GM21390 (cell line): Measurements from ENCODE around the gene TMEM61.

ENCODE experiments used
- ATAC-seq: cut with Tn5 transposase; IDR thresholded peaks from one replicate; pipeline ENCODE4 v1.9.1; 2021; ENCODE audit not compliant: unreplicated experiment

Gene TMEM61

DNA sequence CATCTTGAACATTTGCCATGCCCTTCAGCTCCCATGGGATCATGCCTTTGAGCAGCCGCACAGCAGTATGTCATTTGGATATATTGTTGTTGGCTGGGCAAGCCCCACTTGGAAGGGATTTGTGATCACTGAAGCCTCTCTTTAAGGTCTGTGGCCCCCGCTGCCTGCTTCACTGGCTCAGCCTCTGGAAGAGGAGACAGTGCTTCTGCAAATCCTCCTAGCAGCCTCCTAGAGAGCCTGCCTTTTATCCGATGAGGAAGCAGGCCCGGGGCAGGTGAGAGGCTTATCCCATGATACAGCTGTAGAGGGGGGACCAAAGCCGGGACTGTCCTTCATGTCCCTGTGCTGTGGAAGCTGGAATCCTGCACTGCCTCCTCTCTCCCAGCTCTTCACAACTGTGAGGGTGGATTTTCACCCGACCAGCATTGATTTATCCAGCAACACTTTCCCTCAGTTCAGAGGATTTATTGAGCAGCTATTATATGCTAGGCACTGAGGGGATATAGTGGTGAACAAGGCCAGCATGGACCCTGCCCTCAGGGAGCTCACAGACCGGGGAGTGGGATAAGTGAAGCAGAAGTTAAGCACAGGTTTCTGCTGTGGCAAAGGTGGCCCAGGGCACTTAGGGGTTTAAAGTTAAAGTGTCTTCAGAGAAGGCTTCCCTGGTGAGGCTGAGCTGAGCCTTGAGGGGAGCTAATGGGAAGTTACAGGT is 3.9 kb downstream of the TMEM61 start:
- ATAC-seq: no peak

DNA sequence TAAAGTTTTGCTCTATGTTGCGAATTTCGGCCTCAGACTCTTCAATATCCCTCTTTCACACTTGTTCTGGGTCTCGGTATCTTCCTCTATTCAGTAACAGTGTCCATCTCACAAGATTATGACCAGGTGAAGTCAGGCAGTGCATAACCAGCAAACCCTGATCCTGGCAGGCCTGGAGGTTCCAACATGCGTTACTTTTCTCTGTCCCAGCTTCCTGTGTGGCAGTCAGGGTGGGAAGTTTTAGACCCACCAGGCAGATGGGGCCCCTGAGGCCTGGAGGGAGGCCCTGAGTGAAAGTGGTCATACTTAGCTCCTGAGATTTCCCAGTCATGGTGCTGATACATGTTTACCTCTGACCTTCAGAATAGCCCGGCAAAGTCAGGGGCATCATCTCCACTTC is 5.1 kb downstream of the TMEM61 start:
- no peak for ATAC-seq

DNA sequence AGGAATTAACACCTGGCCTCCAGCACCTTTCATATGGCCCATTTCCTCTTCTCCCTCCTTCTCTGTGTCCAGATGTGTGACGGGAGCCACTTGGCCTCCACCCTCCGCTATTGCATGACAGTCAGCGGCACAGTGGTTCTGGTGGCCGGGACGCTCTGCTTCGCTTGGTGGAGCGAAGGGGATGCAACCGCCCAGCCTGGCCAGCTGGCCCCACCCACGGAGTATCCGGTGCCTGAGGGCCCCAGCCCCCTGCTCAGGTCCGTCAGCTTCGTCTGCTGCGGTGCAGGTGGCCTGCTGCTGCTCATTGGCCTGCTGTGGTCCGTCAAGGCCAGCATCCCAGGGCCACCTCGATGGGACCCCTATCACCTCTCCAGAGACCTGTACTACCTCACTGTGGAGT is 5.6 kb downstream of the TMEM61 start:
- ATAC-seq: no peak

DNA sequence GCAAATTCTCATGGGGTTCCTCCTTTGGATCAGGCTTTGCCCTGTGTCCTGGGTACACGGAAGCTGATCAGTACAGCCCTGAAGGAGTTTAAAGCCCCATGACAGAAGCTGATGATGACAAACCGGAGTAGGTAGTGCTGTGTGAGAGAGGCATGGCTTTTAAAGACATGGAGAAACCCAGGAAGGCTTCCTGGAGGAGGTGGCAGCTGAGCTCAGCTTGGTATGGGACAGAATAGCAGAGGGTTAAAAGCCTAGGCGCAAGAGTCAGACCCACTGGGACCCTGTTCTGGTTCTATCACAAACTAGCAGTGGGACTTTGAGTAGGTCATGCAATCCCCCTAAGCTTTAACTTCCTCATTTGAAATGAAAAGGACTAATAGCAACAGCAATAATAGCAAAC is 6.1 kb downstream of the TMEM61 start:
- ATAC-seq: no peak

DNA sequence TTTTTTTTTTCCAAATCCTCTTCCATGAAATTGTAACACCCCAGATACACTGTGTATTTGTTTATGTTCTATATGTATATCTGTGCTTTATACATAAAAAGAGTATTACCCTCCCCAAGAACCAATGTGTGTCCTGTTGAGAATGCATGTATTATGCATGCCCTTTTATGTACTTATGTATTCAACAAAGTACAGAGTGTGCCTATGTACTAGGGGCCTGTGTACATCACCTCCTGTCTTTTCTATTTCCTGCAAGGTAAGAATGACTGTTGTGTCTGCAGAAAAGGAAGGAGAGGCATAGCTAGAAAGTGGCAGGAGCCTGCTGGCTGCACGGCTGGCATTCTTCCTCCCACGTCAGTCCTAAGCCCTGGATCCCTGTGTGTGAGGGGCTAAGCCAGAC is 7.0 kb downstream of the TMEM61 start:
- no peak for ATAC-seq

DNA sequence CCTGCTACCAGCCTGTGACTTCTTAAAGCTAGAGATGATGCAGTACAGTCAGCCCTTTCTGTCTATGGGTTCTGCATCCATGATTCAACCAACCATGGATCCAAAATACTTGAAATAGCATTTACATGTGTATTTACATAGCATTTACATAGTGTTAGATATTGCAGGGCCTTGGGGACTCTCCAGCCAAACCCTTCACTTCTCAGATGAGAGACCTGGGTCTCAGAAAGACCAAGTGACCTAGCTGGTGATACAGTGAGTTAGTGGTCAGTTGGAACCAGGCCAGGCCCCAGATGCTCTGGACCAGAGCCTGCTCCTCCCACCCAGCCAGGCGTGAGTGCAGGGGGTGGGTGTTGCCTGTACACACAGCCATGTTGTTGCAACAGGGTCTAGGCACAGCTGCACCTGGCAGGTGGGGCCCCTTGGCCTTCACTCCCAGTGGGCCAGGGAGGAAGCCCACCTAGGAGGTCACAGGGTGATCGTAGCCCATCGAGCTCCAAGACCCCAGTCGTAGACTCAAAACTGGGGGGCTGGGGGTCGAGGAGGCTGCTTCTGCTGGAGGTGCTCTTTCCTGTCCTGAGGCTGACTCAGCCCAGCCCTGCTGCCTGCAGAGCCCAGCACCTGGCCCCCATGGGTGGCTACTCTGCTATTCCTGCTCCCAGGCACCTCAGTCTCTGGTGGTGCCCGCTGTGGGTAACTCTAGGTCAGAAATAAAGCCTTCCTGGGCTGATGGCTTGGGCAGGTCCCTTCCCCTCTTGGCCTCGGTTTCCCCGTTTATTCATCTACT is 7.7 kb downstream of the TMEM61 start:
- ATAC-seq: no peak

DNA sequence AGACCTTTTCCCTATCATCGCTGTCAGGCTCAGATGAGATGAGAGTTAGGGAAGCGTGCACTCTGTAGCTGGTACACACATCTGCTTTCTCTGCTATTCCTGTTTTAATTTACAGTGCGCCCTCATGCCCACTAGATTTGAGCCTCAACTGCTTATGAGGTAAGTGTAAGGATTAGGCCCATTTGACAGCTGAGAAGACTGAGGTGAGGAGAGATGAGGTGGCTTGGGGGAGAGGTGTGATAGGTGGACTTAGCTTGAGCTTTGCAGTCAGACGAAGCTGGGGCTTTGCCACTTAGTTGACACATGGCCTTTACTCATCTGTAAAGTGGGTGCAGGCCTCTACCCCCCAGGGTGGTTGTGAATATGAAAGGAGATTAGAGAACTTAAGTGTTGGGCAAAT is 8.5 kb downstream of the TMEM61 start:
- ATAC-seq: no peak

DNA sequence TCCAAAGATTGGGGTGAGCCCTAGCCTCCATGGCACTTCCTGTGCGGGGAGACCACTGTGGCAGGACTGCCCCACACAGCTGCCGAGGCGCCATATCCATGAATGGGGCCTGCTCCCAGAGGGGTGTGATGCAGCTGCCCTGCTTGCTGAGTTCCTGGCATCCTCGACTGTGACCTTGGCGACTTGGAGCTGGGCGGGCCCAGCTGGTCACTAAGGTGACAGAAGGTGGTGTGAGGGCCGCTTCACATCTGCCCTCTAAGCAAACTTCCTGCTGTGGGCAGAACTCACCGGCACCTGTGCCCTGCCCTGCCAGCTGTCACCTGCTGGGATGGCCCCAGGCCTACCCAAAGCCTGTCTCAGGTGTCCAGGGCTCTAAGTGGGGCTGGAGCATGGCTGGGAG is 9.0 kb downstream of the TMEM61 start:
- no peak for ATAC-seq

DNA sequence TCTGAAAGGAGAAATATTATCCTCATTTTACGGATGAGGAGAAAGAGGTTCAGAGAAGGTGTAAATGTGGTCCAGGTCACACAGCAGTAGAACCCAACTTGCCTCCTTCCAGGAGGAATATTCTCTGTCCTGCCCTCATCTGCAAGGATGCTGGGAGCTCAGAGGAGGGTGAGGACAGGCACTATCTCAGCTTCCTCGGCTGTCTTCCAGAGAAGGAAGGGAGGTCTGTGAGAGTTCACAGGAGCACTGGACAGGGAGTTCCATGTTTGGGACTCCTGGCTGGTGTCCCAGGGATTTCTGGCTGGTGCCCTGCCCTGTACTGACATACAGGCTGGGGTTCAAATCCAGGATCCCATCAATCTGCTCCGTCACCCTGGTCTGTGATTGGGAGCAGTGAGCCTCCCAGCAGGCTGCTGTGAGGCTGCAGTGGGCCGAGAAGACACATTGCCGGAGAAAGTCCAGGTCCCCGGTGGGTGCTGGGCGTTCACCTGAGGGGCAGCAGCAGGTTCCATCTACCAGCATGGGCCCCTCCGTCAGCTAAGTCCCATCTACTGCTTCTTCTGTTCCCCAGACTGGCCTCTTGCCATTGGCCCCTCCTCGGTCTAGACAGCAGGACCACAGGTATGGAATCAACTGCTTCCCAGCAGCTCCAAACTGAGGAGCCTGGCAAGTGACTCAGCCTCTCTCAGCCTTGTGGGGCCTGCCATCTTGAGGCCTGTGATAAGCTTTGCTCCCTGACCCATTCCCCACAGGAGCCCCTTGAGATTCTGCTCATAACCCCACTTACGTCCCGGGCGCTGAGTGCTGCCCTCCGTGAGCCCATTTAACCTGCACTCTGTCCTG is 9.8 kb downstream of the TMEM61 start:
- ATAC-seq: no peak

DNA sequence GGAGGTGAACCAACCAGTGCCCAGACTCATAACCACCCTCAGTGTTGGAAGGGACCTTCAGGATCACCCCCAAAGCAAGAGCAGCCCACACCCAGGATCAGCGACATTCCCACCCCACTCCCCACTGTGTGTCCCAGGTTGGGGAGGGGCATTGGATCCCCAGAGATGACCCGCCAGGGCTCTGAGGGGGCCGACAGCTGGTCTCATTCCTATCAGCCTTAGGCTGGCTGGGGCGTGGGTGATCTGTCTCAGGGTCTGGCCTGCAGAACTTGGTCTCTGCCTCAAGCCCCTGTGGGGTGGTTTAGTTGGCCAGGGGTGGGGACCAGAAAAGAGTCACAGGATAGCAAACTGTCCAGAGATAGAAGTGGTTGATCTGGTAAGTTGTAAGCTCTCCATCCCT is 10.5 kb downstream of the TMEM61 start:
- ATAC-seq: no peak

DNA sequence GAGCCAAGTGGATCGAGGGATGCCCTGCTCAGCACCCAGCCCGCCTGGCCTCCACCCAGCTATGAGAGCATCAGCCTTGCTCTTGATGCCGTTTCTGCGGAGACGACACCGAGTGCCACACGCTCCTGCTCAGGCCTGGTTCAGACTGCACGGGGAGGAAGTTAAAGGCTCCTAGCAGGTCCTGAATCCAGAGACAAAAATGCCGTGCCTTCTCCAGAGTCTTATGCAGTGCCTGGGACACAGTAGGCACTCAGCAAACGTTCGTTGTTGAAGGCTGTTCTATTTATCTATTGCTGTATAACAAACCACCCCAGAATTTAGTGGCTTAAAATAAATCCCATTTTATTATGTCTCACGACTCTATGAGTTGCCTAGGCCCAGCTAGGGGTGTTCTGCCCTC is 11.5 kb downstream of the TMEM61 start:
- ATAC-seq: no peak

DNA sequence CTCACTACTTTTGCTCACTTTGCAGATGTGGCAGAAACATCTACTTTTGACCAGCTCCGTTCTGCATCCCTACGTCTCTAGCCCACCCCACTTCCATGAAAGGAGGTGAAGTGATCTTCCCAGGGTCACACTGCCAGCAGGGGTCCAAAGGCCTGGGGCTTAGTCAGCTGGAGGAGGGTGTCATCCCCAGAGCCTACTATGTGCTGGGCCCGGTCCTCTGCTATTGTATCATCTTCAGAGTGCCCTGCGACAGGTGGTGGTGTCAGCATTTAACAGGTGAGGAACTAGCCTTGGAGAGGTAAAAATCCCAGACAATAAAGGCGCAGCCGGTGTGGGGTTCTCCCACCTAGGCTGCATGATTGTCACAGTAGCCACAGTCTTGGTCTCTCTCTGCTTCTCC is 12.7 kb downstream of the TMEM61 start:
- ATAC-seq: no peak

DNA sequence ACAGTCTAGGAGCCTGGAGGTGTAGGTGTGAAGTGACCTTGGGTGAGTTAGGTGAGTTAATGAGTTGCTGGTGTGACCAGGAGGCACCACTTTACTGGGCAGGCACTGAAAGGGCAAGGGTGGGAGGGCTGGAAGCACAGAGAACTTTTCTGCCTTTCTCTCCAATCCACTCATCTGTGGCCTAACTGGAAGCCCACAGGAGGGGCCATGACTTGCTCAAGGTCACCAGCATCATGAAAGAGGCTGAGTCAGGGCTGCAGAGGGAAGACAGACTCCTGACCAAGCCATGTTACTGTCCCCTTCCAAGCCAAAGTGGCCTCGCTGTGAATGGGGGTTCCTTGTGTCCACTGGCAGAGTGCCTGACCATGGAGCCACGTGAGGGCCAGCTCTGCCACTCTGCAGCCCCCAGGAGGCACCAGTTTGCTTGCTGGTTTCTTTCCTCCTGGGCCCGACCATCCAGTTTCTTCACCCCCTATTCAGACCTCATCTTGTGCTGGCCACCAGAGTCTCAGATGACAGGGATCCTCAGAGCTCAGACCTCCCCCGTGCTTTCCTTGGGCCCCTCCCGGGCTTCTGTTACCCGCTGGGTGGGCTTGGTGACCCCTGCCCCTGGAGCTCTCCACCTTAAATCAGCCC is 14.0 kb downstream of the TMEM61 start:
- no peak for ATAC-seq

DNA sequence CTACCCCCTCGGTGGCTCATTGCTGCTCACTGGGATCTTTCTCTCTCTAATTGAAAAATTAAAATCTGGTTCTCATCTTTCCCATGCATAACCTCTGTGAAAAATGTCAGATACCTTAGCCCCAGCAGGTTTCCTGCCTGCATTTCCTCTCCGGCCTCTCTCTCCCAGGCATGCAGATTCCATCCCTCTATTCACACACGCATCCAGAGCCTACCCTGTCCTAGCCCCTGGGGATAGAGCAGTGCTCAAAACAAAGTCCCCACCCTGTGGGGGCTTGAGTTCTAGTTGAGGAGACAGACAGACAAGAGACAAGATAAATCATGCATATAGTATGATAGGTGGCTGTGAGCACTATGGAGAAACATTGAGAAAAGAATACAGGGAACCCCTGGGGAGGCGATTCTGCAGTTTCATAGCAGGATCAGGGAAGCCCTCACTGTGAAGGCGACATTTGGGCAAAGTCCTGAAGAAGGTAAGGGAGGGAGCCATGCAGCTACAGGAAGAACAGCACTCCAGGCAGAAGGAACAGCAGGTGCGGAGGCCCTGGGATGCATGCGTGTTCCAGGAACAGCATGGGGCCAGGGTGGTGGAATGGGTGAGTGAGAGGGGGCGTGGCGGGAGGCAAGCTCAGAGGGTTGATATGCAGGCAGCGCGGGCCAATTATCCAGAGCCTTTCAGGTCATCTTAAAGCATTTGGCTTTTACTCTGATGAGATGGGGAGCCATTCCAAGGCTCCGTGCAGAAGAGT is 14.8 kb downstream of the TMEM61 start:
- no peak for ATAC-seq

DNA sequence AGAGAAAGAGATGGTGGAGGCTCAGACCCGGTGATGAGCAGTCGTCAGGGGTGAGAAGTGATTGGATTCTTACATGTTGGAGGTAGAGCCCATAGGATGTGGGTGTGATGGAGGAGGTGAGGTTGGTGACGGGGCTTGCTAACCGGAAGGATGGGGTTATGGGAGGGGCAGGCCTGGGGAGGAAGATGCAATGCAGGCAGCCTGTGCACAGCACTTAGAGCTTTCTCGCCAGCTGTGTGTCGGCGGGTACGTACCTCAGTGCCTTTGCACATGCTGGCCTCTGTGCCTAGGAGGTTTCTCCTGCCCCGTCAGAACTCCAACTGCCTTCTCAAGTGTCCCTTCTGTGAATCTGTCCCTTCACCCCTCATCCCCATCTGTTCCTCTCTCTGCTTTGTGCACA is 15.4 kb downstream of the TMEM61 start:
- ATAC-seq: no peak

DNA sequence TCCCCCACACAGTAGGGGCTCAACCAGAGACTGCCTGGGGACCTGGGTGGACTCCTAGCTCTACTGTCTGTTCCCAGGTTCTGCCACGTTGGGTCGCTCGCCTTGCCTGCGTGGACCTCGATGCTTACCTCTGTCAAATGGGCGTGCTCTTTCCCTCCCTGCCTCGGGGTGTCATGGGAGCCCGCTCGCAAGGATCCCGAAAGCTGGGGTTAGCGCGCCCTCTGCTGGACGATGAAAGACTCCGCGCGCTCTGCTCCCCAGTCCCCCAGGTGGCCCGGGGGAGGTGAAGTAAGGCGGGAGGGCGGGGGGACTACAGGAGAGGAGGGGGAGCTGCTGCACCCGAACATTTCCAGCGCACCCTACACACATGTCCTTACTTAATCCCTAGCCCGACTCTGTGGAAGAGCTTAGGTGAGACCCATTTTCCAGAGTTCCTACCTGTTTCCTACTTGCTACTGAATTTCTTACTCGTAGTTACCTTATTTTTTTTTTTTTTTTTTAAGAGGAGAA is 16.0 kb downstream of the TMEM61 start:
- ATAC-seq: peak; percentile 89

DNA sequence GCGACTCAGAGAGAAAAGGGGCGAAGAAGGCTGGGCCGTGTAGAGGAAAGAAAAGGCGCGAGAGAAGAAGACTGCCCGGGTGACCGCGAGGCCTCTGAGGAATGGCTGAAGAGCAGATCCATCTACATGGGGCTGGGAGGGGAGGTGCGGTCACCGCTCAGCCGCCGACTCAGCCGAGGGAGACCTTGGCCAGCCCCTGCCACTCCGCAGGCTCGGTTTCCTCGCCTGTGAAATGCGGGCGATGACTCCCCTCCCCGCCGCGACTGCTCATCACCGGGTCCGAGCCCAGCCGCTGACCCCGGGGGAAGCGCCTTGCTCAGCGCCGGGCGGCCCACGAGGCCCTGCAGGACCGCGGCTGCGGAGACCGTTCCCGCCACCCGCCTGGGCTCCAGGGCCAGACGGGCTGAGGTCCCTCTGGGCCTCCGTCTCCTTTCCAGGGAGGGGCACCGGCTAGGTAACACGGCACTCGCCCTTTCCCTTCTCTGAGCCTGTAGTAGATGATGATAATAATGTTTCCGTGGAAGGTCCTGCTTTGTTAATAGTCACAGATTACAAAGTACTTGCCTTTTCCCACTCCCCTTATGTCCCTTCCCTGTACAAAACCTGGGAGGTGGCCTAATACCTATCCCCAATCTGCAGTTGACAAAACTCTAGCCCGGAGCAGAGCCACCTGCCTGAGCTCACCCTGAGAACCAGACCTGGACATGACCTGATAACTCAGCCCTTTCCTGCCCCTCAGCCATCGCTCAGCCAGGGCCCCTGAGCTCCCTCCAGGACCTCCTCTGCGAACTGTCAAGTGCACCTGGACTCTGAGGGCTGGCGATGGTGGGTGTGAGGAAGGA is 16.7 kb downstream of the TMEM61 start:
- ATAC-seq: no peak

DNA sequence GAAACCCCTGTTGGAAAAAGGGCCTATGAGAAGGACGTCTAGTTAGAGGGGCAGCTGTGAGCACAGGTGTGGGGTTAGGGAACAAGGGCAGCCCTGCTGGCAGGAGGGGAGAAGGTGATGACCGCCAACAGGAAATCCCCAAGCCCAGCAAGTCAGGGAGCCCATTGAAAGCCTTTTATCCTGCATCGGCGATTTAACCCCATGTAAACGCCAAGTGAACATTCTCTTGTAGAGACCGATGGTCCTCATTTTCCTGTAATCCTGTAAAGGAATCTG is 17.2 kb downstream of the TMEM61 start:
- no peak for ATAC-seq

DNA sequence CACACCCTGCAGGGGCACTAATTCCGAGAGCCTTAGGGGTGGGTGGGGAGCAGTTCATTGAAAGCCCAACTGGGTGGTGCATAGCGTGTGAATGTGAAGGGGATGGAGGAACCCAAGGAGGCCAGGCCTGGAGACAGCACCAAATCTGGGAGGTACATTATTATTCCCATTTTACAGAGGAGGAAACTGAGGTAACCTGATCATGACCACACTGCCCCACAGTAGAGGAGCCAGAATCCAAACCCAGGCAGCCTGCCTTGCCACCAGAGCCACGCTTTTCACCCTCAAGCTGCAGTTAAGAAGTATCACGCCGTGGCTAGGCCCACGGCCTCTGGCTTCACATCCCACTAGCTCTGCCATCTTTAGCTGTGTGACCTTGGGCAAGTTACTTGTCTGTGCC is 17.7 kb downstream of the TMEM61 start:
- no peak for ATAC-seq

DNA sequence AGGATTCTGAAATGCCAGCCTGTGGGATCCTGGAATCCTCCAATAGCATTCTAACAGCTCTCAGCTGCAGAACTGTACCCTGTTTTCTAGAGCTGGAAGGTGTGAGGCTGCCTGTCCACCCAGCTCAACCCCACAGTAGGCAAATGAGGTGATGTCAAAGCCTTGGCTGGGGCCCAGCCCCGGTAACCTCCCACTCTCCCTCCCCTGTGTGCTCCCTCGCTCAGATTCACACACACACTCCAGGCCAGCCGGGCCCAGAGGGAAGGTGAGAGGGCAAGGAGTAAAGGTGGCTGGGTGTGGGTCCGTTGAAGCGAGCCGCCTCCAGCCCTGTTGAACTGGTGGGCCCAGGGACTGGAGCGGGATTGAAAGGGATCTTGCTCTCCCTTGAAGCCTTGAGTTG is 18.2 kb downstream of the TMEM61 start, which contains the start of gene BSND:
Gene BSND (plus strand): TSS at position 257 of the 400 bp plus-strand sequence. CDS start 254 bp downstream, outside the sequence.
- ATAC-seq: no peak
